Mucosa of rectum (tissue), 2 donors: ENCODE results near the gene ATG9B.
"Not testable (repeated sequence)": the region's sequence is repeated elsewhere in the genome, so short reads cannot be mapped to it uniquely, and the experiment has no call there.

Experiments used
- H3K27ac ChIP-seq, 2 donors: one replicate each; pipeline ENCODE4 v1.7.0; 2013; ENCODE audit warnings: inconsistent platforms in 2 of 2, low read depth in 2 of 2, low read length in 2 of 2
- H3K27me3 ChIP-seq, 2 donors: one replicate each; pipeline ENCODE4 v1.7.0; 2013; ENCODE audit warnings: low read length in 2 of 2; ENCODE audit not compliant: control insufficient read depth in 2 of 2, insufficient read depth in 2 of 2
- H3K36me3 ChIP-seq, 2 donors: one replicate each; pipeline ENCODE4 v1.7.0; 2013; ENCODE audit warnings: low read length in 2 of 2; ENCODE audit not compliant: control insufficient read depth in 2 of 2, insufficient read depth in 2 of 2
- H3K4me1 ChIP-seq, 2 donors: one replicate each; pipeline ENCODE4 v1.7.0; 2013; ENCODE audit warnings: low read length in 2 of 2, mild to moderate bottlenecking in 1 of 2; ENCODE audit not compliant: control insufficient read depth in 2 of 2, insufficient read depth in 2 of 2
- H3K4me3 ChIP-seq, 2 donors: one replicate each; pipeline ENCODE4 v1.7.0; 2013; ENCODE audit warnings: low read length in 2 of 2
- H3K9ac ChIP-seq, 2 donors: one replicate each; pipeline ENCODE4 v1.7.0; 2013; ENCODE audit warnings: low read length in 2 of 2, low read depth in 1 of 2, mild to moderate bottlenecking in 1 of 2
- H3K9me3 ChIP-seq, 2 donors: one replicate each; pipeline ENCODE4 v1.7.0; 2013; ENCODE audit warnings: low read length in 2 of 2; ENCODE audit not compliant: control insufficient read depth in 2 of 2
- donor health status: healthy.
- donor health status: Normal muscosa, but diverticular disease.

The ATG9B gene

GRCh38 chr7:151026771-151027727, 2.8 kb upstream of the ATG9B start:
- H3K4me3 ChIP-seq = peak overlapping the region; percentile 82 to 90
- not testable (repeated sequence) for H3K9ac ChIP-seq

GRCh38 chr7:151025924-151026671, 1.8 kb upstream of the ATG9B start:
- H3K9ac ChIP-seq = no peak overlapping the region
- no peak overlapping the region for H3K4me3 ChIP-seq
- no peaks in the 10 kb centered on the region for H3K36me3 ChIP-seq
- H3K9me3 ChIP-seq = no peaks in the 10 kb centered on the region
- no peaks in the 10 kb centered on the region for H3K27me3 ChIP-seq
- peaks cover 6 to 9% of the 10 kb centered on the region in 2 donors for H3K4me1 ChIP-seq
- no peak overlapping the region for H3K27ac ChIP-seq

More at GRCh38 chr7:151026771-151027727, 2.8 kb upstream of the ATG9B start:
- H3K4me1 ChIP-seq, H3K9me3 ChIP-seq, H3K27ac ChIP-seq, H3K36me3 ChIP-seq, H3K27me3 ChIP-seq: not testable (repeated sequence)

- Histone ChIP-seq H3K9me3 (no peaks in the 10 kb centered on the region), H3K4me1 (peaks cover 5 to 9% of the 10 kb centered on the region in 2 donors), H3K27ac (no peak overlapping the region), H3K27me3 (peaks cover 15 to 20% of the 10 kb centered on the region in 2 donors), H3K36me3 (no peaks in the 10 kb centered on the region), H3K4me3 (no peak overlapping the region), H3K9ac (no peak overlapping the region)
Observed at GRCh38 chr7:151023232-151023631, 1.1 kb downstream of the ATG9B start.

GRCh38 chr7:151020231-151020630, 4.1 kb downstream of the ATG9B start:
- peaks cover 15 to 20% of the 10 kb centered on the region in 2 donors for H3K27me3 ChIP-seq

GRCh38 chr7:151019130-151019447, 5.2 kb downstream of the ATG9B start:
- H3K4me3 ChIP-seq = no peak overlapping the region
- H3K9me3 ChIP-seq = no peaks in the 10 kb centered on the region
- H3K27ac ChIP-seq = no peak overlapping the region
- H3K9ac ChIP-seq = no peak overlapping the region
- H3K36me3 ChIP-seq = no peaks in the 10 kb centered on the region
- peaks cover 8 to 11% of the 10 kb centered on the region in 2 donors for H3K4me1 ChIP-seq
- peaks cover 15 to 20% of the 10 kb centered on the region in 2 donors for H3K27me3 ChIP-seq

More at GRCh38 chr7:151020231-151020630, 4.1 kb downstream of the ATG9B start:
- H3K4me1 ChIP-seq = peaks cover 8 to 10% of the 10 kb centered on the region in 2 donors
- H3K4me3 ChIP-seq = no peak overlapping the region
- no peaks in the 10 kb centered on the region for H3K9me3 ChIP-seq
- H3K27ac ChIP-seq = no peak overlapping the region
- H3K36me3 ChIP-seq = no peaks in the 10 kb centered on the region
- no peak overlapping the region for H3K9ac ChIP-seq

GRCh38 chr7:151018421-151019129, 5.7 kb downstream of the ATG9B start:
- no peaks in the 10 kb centered on the region for H3K9me3 ChIP-seq
- H3K27ac ChIP-seq = no peak overlapping the region
- no peaks in the 10 kb centered on the region for H3K36me3 ChIP-seq
- peaks cover 15 to 20% of the 10 kb centered on the region in 2 donors for H3K27me3 ChIP-seq
- peaks cover 8 to 16% of the 10 kb centered on the region in 2 donors for H3K4me1 ChIP-seq
- no peak overlapping the region for H3K9ac ChIP-seq
- H3K4me3 ChIP-seq = peak overlapping the region; percentile 2 to 38

- H3K27ac ChIP-seq = no peak overlapping the region
- peaks cover 15 to 20% of the 10 kb centered on the region in 2 donors for H3K27me3 ChIP-seq
- no peaks in the 10 kb centered on the region for H3K36me3 ChIP-seq
- no peaks in the 10 kb centered on the region for H3K9me3 ChIP-seq
- H3K9ac ChIP-seq = no peak overlapping the region
- H3K4me3 ChIP-seq = peak overlapping the region in 1 of 2 donors; percentile 38
- peaks cover 10 to 18% of the 10 kb centered on the region in 2 donors for H3K4me1 ChIP-seq
Observed at GRCh38 chr7:151017953-151018420, 6.3 kb downstream of the ATG9B start.

GRCh38 chr7:151017370-151017952, 6.8 kb downstream of the ATG9B start:
- Histone ChIP-seq H3K27ac (no peak overlapping the region), H3K4me1 (peaks cover 13 to 23% of the 10 kb centered on the region in 2 donors), H3K27me3 (peaks cover 15 to 20% of the 10 kb centered on the region in 2 donors), H3K9ac (no peak overlapping the region), H3K4me3 (no peak overlapping the region), H3K9me3 (no peaks in the 10 kb centered on the region), H3K36me3 (no peaks in the 10 kb centered on the region)

GRCh38 chr7:151016942-151017341, 7.4 kb downstream of the ATG9B start:
- Histone ChIP-seq H3K4me1 (peaks cover 16 to 29% of the 10 kb centered on the region in 2 donors), H3K27me3 (peaks cover 15 to 20% of the 10 kb centered on the region in 2 donors), H3K27ac (no peak overlapping the region), H3K9ac (no peak overlapping the region), H3K4me3 (no peak overlapping the region), H3K9me3 (no peaks in the 10 kb centered on the region), H3K36me3 (no peaks in the 10 kb centered on the region)
